RWPE2 (cell line): ENCODE results near the gene STRIP1.

Experiments
- ATAC-seq: fragments of 200-7000 bp; cut with Tn5 transposase; 3 replicates; pipeline ENCODE4 v1.9.1; 2021; ENCODE audit warnings: low read depth
- DNase-seq: peaks from one replicate; pipeline ENCODE4 v3.0.0-alpha.2; 2020; ENCODE audit warnings: low spot score
- H3K27ac ChIP-seq: fragments of 450-650 bp; 2 replicates; pipeline ENCODE4 v1.5.1; 2017; ENCODE audit warnings: mild to moderate bottlenecking; ENCODE audit not compliant: poor library complexity, severe bottlenecking
- H3K27me3 ChIP-seq: fragments of 250-450 bp; sonication (Bioruptor Pico); 2 replicates; pipeline ENCODE4 v1.5.1; 2021; ENCODE audit warnings: mild to moderate bottlenecking, moderate library complexity; ENCODE audit not compliant: insufficient read depth, poor library complexity, severe bottlenecking
- H3K36me3 ChIP-seq: fragments of 250-450 bp; sonication (Bioruptor Pico); 2 replicates; pipeline ENCODE4 v1.5.1; 2020; ENCODE audit warnings: low read depth, mild to moderate bottlenecking, moderate library complexity
- H3K4me1 ChIP-seq: fragments of 250-450 bp; sonication (Bioruptor Pico); 2 replicates; pipeline ENCODE4 v1.5.1; 2021; ENCODE audit warnings: mild to moderate bottlenecking, moderate library complexity; ENCODE audit not compliant: insufficient read depth, poor library complexity, severe bottlenecking
- H3K4me3 ChIP-seq: fragments of 250-450 bp; sonication (Bioruptor Pico); 2 replicates; pipeline ENCODE4 v1.5.1; 2021; ENCODE audit warnings: mild to moderate bottlenecking, moderate library complexity; ENCODE audit not compliant: severe bottlenecking
- H3K9me3 ChIP-seq: fragments of 250-450 bp; sonication (Bioruptor Pico); 2 replicates; pipeline ENCODE4 v1.5.1; 2021; ENCODE audit warnings: mild to moderate bottlenecking, moderate library complexity; ENCODE audit not compliant: severe bottlenecking
- TF ChIP-seq, protein P1 (sequence below): fragments of 450-650 bp; IDR thresholded peaks from one replicate; pipeline ENCODE4 v1.5.1; 2017; ENCODE audit warnings: mild to moderate bottlenecking, moderate library complexity; ENCODE audit not compliant: poor library complexity, severe bottlenecking

STRIP1 gene

DNA sequence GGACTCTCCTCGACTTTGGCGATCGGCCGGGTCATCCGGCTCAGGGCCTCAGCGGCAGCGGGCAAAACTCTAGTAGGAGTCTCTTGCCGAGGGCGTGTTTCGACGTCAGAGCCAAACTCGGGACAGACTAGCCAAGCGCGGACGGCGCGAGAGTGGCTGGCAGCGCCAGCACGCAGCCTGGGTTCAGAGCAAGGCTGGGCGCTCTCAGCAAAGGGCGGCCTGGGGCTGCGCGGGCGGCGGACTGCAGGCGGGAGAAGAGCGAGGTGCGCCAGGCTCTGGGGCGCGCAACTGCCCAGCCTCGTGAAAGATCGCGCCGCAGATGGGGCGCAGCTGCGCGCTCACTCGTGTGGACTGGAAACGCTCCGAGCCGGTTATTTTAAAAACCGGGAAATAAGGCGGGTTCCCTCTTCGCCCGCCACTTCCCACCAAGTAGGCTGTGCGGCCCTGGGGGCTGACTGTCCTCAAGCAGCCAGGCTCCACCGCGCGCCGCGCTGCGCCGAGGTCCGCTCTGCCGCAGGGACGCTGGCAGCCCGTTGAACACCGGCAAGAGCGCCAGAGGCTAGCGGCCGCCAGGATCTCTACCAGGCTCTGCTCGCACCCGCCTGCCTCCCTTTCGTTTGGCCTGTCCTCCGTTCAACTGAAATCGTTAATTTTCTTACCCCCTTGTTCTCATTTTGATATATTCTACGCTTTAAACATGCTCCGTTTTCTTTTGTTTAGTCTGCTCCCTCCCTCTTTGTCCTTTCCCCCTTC, 33.6 kb downstream of the STRIP1 start:
- no peaks in the 10 kb centered on the region for H3K4me1 ChIP-seq
- no peak overlapping the region for H3K4me3 ChIP-seq
- TF ChIP-seq, protein P1, sequence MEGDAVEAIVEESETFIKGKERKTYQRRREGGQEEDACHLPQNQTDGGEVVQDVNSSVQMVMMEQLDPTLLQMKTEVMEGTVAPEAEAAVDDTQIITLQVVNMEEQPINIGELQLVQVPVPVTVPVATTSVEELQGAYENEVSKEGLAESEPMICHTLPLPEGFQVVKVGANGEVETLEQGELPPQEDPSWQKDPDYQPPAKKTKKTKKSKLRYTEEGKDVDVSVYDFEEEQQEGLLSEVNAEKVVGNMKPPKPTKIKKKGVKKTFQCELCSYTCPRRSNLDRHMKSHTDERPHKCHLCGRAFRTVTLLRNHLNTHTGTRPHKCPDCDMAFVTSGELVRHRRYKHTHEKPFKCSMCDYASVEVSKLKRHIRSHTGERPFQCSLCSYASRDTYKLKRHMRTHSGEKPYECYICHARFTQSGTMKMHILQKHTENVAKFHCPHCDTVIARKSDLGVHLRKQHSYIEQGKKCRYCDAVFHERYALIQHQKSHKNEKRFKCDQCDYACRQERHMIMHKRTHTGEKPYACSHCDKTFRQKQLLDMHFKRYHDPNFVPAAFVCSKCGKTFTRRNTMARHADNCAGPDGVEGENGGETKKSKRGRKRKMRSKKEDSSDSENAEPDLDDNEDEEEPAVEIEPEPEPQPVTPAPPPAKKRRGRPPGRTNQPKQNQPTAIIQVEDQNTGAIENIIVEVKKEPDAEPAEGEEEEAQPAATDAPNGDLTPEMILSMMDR, result no peak
- H3K27me3 ChIP-seq, result peaks cover 52% of the 10 kb centered on the region
- no peaks in the 10 kb centered on the region for H3K36me3 ChIP-seq
- no peak for ATAC-seq
- no peaks in the 10 kb centered on the region for H3K9me3 ChIP-seq
- DNase-seq, result no peak
- no peak overlapping the region for H3K27ac ChIP-seq

DNA sequence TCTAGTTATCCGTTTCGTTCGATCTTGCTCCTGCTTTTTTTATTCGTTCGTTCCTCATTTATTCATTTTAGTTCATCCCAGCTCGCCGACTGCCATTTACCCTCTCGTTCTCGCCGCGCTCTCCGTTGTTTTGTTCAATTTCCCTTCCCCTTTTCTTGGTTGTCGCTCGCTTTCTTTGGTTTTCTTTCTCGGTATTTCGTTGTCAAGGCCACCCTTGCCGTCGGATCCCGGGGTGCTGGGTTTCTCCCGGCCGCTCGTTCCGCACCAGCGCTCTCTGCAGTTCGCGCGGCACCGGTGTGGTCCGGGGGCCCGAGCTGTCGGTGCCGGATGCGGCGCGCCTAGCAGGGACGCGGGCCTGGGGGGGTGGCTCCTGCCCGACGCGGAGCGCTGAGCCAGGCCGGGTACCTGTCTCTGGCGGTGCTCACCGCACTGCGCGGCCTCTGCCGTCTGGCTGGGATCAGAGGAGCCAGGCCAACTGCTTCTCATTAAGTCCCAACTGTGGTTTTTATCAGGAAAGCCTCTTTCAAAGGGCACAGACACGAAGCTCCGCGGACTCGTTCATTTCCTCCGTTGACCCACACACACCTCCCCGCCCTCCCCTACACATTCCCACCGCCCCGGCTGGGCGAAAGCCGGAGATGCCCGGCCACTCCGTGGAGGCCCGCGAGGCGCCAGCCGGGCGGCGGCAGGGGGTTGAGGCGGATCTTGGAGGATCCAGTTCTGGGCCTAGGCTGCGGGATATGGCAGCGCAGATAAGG, 34.4 kb downstream of the STRIP1 start:
- peaks cover 52% of the 10 kb centered on the region for H3K27me3 ChIP-seq
- TF ChIP-seq, protein P1, result no peak
- H3K9me3 ChIP-seq, result no peaks in the 10 kb centered on the region
- no peak for DNase-seq
- no peak overlapping the region for H3K4me3 ChIP-seq
- no peaks in the 10 kb centered on the region for H3K4me1 ChIP-seq
- H3K36me3 ChIP-seq, result no peaks in the 10 kb centered on the region
- no peak overlapping the region for H3K27ac ChIP-seq
- no peak for ATAC-seq

DNA sequence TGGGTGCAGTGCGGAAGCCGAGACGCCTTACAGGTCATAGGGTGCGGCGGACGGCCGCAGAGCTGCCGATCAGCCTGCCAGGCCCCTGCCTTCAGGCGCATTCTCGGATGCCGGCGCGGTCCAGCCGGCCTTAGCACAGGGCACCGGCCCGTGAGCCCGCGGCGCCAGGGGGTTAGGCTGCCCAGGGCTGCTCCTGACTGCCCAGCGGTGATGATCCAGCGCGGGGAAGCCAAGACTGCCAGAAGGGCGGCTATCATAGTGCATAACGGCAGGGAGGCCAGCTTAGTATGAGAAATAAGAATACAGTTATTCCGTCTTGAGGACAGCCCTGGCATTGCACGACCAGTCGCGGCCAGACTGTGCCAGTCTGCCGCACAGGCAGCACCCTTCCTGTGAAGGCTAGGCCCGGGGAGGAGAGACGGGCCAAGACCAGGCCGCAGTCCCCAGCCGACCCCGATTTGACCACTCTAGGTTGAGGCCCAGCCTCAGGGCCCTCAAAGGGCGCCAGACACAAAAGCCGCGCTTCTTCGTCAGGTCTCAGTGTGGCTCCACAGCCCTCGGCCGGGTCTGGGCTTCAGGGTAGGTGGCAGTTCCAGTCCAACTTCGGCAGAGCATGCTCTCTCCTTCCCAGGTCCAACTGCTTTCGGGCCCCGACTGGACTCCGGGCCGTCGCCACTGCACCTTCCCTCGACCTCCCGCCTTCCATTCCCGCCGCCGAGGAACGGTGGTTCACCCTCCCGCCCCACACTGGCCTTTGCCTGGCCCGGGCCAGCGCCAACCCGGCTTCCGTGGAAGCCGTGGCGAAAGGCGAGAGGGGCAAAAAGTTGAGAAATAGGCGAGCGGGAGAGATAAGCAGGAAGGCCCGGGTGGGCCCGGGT, 35.2 kb downstream of the STRIP1 start:
- ATAC-seq (no peak), DNase-seq (no peak)
- TF ChIP-seq, protein P1, result no peak
- Histone ChIP-seq H3K4me3 (no peak overlapping the region), H3K27me3 (peaks cover 52% of the 10 kb centered on the region), H3K4me1 (no peaks in the 10 kb centered on the region), H3K9me3 (no peaks in the 10 kb centered on the region), H3K36me3 (no peaks in the 10 kb centered on the region), H3K27ac (no peak overlapping the region)

DNA sequence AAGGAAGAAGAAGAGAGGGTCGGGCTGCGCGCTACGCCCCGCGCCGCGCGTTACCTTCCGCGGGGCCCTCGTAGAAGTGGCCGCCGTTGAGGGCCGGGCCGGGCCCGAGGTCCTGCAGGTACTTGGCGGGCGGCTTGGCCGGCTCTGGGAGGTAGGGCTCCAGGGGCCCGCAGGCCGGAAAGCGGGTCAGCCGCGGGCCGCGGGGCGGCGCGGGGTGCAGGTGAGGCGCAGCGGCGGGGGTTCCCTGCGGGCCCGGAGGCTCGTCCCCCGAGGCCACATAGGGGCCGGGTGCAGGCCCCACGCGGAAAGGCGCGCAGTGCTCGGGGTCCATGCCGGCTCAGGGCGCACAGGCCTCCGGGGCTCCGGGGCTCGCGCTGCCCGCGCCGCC, 35.9 kb downstream of the STRIP1 start:
- TF ChIP-seq, protein P1, result no peak
- H3K9me3 ChIP-seq, result no peaks in the 10 kb centered on the region
- no peak for DNase-seq
- H3K36me3 ChIP-seq, result no peaks in the 10 kb centered on the region
- ATAC-seq, result no peak
- H3K27ac ChIP-seq, result no peak overlapping the region
- H3K4me3 ChIP-seq, result no peak overlapping the region
- H3K27me3 ChIP-seq, result peaks cover 52% of the 10 kb centered on the region
- H3K4me1 ChIP-seq, result no peaks in the 10 kb centered on the region
